Neural progenitor cell (in vitro differentiated cells): ENCODE measurements around the gene FRMD8.

Experiments
- CTCF ChIP-seq: fragments of 200-600 bp; sonication (generic); IDR thresholded peaks from 2 replicates; pipeline ENCODE4 v1.5.1; 2017; ENCODE audit warnings: antibody characterized with exemption, mild to moderate bottlenecking
- EZH2 ChIP-seq: fragments of 200-600 bp; sonication (generic); IDR thresholded peaks from 2 replicates; pipeline ENCODE4 v1.6.1; 2017; ENCODE audit warnings: antibody characterized with exemption, mild to moderate bottlenecking, moderate library complexity
- EZH2phosphoT487 ChIP-seq: fragments of 200-600 bp; sonication (generic); IDR thresholded peaks from 2 replicates; pipeline ENCODE4 v1.6.1; 2017; ENCODE audit warnings: antibody characterized with exemption

GRCh38 chr11:65378928-65379638 is 7.4 kb upstream of the FRMD8 start:
- TF ChIP-seq CTCF (no peak), EZH2 (no peak), EZH2phosphoT487 (no peak)
